ENCODE results near the gene SWT1. TPM values are rescaled to one million over a fixed set of nuclear protein-coding genes. Genes with fewer than 3 reads are reported as not detected.

SWT1 gene
- total and polyA plus RNA-seq, 9 of the 15 experiments (the other 6 are each of a cell fraction or from before 2014, with no cell fraction given) = 1.5 to 3.4 (median 2.3) TPM

- TF ChIP-seq, protein P1, sequence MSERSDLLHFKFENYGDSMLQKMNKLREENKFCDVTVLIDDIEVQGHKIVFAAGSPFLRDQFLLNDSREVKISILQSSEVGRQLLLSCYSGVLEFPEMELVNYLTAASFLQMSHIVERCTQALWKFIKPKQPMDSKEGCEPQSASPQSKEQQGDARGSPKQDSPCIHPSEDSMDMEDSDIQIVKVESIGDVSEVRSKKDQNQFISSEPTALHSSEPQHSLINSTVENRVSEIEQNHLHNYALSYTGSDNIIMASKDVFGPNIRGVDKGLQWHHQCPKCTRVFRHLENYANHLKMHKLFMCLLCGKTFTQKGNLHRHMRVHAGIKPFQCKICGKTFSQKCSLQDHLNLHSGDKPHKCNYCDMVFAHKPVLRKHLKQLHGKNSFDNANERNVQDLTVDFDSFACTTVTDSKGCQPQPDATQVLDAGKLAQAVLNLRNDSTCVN (CRISPR knock-in tag; IDR thresholded peaks at IDR 0.05) = no peak
- TF ChIP-seq FOS (IDR thresholded peaks at IDR 0.05; ENCODE audit: extremely low read depth, insufficient read length) = no peak
- TF ChIP-seq ETS2 (tag; IDR thresholded peaks at IDR 0.05; ENCODE audit: borderline replicate concordance, poor library complexity, severe bottlenecking) = no peak
- TF ChIP-seq PURB (CRISPR knock-in tag; IDR thresholded peaks at IDR 0.05; ENCODE audit: low read depth) = no peak
- TF ChIP-seq TFAP4 (CRISPR knock-in tag; IDR thresholded peaks at IDR 0.05; ENCODE audit: borderline replicate concordance) = no peak
- TF ChIP-seq ZNF121 (CRISPR knock-in tag; conservative IDR thresholded peaks at IDR 0.05) = no peak
Measured at GRCh38 chr1:185245466-185245865, 88.5 kb downstream of the SWT1 start (continued).

DNA sequence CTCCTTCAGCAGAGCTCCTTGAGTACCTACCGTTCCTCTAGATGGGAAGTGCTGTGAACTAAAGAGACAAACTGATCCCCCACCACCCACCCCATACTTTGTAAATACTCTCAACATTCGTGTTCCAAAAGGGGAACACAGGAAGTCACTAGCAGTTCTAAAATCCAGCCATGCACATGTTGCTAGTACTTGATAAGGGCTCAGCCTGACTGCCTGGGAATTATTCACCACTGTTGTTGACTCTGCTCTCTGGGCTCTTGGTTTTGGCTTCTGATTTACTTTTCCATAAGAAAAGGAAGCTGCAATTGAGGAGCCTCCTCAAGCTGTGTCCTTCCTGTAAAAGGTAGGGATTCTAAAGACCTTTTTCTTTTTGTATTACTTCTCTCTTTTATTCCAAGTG lies 92.6 kb downstream of the SWT1 start:
- peak in 2 of 4 experiments; percentile 68 to 74 for DNase-seq (ENCODE audit: extremely low read depth in 1 of 4, low spot score in 3 of 4)
- ChIA-PET CTCF (ENCODE audit: low intra/inter-chr PET ratio) (no interaction called here), POLR2A (interaction anchor here (1.1 to 2.1 kb wide), 5 partner anchors 10 to 66 kb away, joined by 3 to 6 read pairs (median 5); no protein-coding TSS in a partner anchor)
- Histone ChIP-seq H3K27ac (ENCODE audit: extremely low read depth, low read depth, low read length) (peak overlapping the region; percentile 61), H3K79me2 (ENCODE audit: control insufficient read depth, insufficient read depth, low read length) (no peaks in the 10 kb centered on the region), H3K4me3 (no peak overlapping the region), H2AFZ (ENCODE audit: low read depth, low read length) (peak overlapping the region; percentile 71), H3K9me3 (replicated peaks; ENCODE audit: control insufficient read depth, insufficient read depth, low read depth, low read length) (no peaks in the 10 kb centered on the region), H3K4me2 (ENCODE audit: insufficient read depth, low read length) (peak overlapping the region; percentile 28; the same call in 1 of the 2 replicates), H3K27me3 (ENCODE audit: control insufficient read depth in 2 of 2, insufficient read depth in 2 of 2, low read length in 2 of 2) (no peaks in the 10 kb centered on the region), H4K20me1 (replicated peaks; ENCODE audit: control insufficient read depth, insufficient read depth, low read length) (no peaks in the 10 kb centered on the region), H3K9ac (ENCODE audit: insufficient read depth in 1 of 2, low read depth in 2 of 2, low read length in 2 of 2) (peak overlapping the region in 1 of 2 experiments; percentile 11; a peak in 1 of 4 replicates), H3K9me1 (ENCODE audit: control insufficient read depth, insufficient read depth, low read length) (no peaks in the 10 kb centered on the region), H3K4me1 (replicated peaks in 1 of 2; ENCODE audit: control insufficient read depth in 2 of 2, insufficient read depth in 2 of 2, low read length in 2 of 2) (peaks cover 0 to 20% of the 10 kb centered on the region in 2 experiments; a peak in 3 of 5 replicates), H3K36me3 (ENCODE audit: control insufficient read depth, insufficient read depth, low read length) (no peaks in the 10 kb centered on the region)
- BruUV-seq (replicated peaks) = no TSS peak
- WGBS (ENCODE audit: insufficient coverage, low coverage, missing lambda C conversion rate) = 20% methylated on average over 2 of the region's 2 CpGs
- intact Hi-C loops (cut with micrococcal nuclease) (no loop called here), in situ Hi-C loops (cut with MboI) (no loop called here)
- ATAC-seq = peak; percentile 83
- FAIRE-seq = peak; percentile 80
- 0 out of 2 replicates have a peak, but pooled peaks have one; percentile 29 for TF ChIP-seq NCOR1 (IDR thresholded peaks at IDR 0.05)
- no peak for TF ChIP-seq PURB (CRISPR knock-in tag; IDR thresholded peaks at IDR 0.05; ENCODE audit: low read depth)
- TF ChIP-seq CBFA2T2 (conservative IDR thresholded peaks at IDR 0.05) = peak; percentile 17; the same call in 1 of the 2 replicates
- TF ChIP-seq, protein P2, sequence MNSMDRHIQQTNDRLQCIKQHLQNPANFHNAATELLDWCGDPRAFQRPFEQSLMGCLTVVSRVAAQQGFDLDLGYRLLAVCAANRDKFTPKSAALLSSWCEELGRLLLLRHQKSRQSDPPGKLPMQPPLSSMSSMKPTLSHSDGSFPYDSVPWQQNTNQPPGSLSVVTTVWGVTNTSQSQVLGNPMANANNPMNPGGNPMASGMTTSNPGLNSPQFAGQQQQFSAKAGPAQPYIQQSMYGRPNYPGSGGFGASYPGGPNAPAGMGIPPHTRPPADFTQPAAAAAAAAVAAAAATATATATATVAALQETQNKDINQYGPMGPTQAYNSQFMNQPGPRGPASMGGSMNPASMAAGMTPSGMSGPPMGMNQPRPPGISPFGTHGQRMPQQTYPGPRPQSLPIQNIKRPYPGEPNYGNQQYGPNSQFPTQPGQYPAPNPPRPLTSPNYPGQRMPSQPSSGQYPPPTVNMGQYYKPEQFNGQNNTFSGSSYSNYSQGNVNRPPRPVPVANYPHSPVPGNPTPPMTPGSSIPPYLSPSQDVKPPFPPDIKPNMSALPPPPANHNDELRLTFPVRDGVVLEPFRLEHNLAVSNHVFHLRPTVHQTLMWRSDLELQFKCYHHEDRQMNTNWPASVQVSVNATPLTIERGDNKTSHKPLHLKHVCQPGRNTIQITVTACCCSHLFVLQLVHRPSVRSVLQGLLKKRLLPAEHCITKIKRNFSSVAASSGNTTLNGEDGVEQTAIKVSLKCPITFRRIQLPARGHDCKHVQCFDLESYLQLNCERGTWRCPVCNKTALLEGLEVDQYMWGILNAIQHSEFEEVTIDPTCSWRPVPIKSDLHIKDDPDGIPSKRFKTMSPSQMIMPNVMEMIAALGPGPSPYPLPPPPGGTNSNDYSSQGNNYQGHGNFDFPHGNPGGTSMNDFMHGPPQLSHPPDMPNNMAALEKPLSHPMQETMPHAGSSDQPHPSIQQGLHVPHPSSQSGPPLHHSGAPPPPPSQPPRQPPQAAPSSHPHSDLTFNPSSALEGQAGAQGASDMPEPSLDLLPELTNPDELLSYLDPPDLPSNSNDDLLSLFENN (IDR thresholded peaks at IDR 0.05; ENCODE audit: low read depth in 2 of 2, low read length in 2 of 2) = 0 out of 4 replicates have a peak, but pooled peaks of 1 of the 2 experiments have one; percentile 16
- peak; percentile 71 for TF ChIP-seq MYC (IDR thresholded peaks at IDR 0.05; ENCODE audit: low read depth, low read length)
- no peak for TF ChIP-seq MYC (CRISPR knock-in tag; IDR thresholded peaks at IDR 0.05; ENCODE audit: borderline replicate concordance, low read depth)
- peak in 1 of 2 experiments; percentile 28; a peak in 1 of 4 replicates for TF ChIP-seq HDAC1 (IDR thresholded peaks at IDR 0.05)
- TF ChIP-seq TBL1XR1 (IDR thresholded peaks at IDR 0.05; ENCODE audit: low read length in 2 of 2) = 0 out of 4 replicates have a peak, but pooled peaks of 1 of the 2 experiments have one; percentile 29
- TF ChIP-seq TCF3 (CRISPR knock-in tag; IDR thresholded peaks at IDR 0.05) = peak; percentile 61
- TF ChIP-seq CXXC5 (CRISPR knock-in tag; IDR thresholded peaks at IDR 0.05) = 0 out of 2 replicates have a peak, but pooled peaks have one; percentile 23
